GM18505 (cell line): Measurements from ENCODE around the gene PTPA.

ENCODE experiments used
- ATAC-seq: cut with Tn5 transposase; IDR thresholded peaks from one replicate; pipeline ENCODE4 v1.9.1; 2021; ENCODE audit not compliant: unreplicated experiment
- POLR2A ChIP-seq: IDR thresholded peaks from 4 replicates; pipeline ENCODE4 v1.6.1; 2011; ENCODE audit warnings: borderline replicate concordance; ENCODE audit not compliant: insufficient read depth, insufficient read length; ENCODE audit errors: extremely low read depth

Gene PTPA

DNA sequence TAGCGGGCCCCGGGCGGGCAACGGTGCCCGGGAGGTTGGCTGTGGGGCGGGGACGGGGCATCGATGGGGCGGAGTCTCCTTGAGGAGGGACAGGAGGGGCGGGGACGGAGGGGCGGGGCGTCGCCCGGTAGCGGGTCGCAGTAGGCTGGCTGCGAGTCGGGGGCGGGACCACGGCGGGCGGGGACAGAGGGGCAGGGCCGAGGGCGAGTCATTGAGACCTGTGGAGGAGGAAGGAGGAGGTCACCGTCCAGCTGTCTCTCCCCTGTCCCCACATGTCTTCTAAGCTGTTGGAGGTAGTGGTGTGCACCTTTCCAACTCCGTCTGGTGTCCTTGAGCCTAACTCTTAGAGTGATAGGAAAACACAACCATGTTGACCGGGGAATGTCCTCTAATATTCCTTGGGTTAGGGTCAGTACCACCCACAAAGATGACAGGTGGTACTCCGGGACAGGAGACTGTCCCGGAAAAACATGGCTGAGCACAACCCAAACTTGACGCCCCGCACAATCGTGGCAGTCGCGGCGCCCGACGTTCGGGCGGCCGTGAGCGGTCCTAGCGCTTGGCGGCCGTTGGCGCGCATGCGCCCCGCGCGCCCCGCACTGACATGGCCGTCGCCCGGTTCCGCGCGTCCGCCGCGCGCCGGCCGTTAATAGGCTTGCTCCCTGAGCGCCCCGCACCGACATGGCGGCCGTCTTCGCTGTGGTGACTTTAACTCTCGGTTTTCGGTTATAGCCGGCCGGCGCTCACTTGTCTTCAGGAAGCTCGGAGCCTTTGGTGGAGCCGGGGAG lies at the start of gene PTPA, which contains the start of gene CRAT:
PTPA (plus strand) TSS at position 676 of the 788 bp plus-strand sequence. CDS start 186 bp downstream, outside the sequence.
CRAT (minus strand) TSS at position 54 of the 788 bp plus-strand sequence. CDS start 284 bp downstream, outside the sequence.
- peak; percentile 92 for TF ChIP-seq POLR2A
- ATAC-seq: peak; percentile 65

DNA sequence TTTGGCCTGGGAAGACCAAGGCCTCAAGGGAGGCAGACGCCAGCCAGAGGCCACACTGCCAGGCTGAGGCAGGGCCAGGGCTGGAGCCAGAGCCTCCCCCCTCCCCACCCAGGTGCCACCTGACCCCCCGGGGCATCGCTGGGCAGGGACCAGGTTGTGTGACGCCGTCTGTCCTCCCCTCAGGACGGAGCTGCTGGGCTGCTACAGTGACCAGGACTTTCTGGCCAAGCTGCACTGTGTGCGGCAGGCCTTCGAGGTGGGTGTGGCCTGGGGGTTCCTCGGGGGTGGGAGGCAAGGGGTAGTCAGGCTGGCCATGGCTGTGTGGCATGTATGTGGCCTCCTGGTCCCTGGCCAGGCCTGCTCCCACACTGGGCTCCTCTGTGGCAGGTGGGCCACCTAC lies 48.2 kb upstream of the PTPA start:
- no peak for ATAC-seq
- TF ChIP-seq POLR2A: no peak

DNA sequence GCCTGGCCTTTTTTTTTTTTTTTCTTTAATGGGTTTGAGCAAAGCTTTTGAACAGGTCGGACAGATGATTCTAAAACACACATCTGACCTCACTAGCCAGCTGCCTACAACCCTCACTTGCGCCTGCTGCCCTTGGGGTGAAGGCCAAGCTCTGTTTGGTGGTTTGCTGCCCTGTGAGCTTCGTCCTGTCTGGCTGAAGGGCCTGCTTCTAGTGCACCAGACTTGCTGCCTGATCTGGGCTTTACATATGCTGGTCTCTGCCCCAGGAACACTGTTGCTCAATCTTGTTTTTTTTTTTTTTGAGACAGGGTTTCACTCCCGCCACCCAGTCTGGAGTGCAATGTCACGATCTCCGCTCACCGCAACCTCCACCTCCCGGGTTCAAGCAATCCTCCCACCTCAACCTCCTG lies 46.7 kb upstream of the PTPA start:
- TF ChIP-seq POLR2A: no peak
- no peak for ATAC-seq

DNA sequence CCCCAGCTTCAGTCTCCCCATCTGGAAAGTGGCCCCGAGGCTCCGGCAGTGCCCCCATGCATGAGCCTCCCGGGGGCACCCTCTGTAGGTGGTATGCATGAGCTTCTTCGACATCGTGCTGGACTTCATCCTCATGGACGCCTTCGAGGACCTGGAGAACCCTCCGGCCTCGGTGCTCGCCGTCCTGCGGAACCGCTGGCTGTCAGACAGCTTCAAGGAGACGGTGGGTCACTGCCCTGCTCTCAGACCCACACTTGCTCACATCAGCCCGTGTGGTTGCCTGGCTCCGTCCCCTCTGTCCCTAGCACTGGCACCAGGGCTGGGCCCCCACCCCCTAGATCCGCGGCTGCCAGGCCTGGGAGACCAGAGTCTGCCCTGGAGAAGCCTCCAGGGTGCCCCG lies 43.1 kb upstream of the PTPA start:
- ATAC-seq: no peak
- no peak for TF ChIP-seq POLR2A

DNA sequence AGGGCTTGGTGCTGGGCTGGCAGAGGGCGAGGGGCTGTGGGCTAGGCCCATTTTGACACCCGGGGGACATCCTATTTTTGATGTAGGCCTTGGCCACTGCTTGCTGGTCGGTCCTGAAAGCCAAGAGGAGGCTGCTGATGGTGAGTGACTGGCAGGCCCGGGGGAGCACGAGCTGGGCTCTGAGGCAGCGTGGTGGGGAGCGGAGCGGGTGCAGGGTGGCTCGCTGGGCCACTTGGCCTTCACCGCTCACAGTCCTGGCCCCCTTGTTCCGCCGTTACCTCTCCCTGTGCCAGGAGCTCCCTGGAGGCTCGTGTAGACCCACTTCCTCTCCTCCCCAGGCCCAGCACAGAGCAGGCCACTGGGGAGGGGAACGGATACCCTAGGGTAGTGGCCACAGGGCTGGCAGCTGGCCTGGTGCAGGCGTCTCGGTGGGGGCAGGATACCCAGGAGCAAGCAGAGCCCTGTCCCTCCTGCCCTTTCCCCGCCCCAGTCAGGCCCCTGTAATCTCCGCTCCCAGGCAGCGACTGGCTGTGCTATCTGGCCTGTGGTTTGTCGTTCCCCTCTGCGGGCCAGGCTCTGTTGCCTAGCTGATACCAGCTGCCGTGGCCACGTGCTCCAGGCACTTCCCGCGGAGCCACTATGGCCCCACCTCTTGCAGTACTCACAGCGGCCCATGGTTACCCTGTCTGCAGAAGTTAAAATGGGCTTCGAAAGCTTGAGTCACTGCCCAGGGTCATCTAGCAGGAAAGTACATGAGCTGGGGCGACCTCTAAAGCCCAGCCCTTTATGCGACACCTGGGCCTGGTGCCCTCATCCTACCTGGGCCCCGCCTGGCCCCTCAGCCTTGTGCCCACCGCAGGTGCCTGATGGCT lies 42.0 kb upstream of the PTPA start:
- peak; percentile 73 for ATAC-seq
- TF ChIP-seq POLR2A: no peak

DNA sequence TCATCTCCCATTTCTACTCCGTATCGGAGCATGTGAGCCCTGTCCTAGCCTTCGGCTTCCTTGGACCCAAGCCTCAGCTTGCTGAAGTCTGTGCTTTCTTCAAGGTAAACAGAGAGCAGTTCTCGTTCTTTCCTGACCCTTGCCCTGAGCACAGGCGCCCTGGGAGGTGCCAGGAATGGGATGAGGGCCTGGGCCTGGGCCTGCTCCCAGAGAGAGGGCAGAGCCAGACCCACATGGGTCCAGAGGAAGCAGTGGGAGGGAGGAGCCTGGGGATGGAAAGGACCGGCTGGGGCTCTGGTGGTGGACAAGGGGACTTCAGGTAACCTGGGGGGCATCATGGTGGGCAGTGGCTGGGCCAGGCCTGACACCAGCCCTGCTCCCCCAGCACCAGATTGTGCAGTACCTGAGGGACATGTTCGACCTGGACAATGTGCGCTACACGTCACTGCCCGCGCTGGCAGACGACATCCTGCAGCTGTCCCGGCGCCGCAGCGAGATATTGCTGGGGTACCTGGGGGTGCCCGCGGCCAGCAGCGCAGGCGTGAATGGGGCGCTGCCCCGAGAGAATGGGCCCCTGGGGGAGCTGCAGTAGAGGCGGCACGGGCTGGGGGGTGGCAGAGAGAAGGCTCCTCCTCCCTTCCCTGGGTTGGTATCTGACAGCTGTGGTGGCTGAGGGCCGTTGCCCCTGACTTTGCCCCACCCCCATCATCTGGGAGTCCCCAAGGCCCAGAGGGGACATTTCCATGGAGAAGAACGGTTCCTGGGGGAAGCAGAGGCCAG lies 41.2 kb upstream of the PTPA start:
- ATAC-seq: no peak
- TF ChIP-seq POLR2A: no peak

DNA sequence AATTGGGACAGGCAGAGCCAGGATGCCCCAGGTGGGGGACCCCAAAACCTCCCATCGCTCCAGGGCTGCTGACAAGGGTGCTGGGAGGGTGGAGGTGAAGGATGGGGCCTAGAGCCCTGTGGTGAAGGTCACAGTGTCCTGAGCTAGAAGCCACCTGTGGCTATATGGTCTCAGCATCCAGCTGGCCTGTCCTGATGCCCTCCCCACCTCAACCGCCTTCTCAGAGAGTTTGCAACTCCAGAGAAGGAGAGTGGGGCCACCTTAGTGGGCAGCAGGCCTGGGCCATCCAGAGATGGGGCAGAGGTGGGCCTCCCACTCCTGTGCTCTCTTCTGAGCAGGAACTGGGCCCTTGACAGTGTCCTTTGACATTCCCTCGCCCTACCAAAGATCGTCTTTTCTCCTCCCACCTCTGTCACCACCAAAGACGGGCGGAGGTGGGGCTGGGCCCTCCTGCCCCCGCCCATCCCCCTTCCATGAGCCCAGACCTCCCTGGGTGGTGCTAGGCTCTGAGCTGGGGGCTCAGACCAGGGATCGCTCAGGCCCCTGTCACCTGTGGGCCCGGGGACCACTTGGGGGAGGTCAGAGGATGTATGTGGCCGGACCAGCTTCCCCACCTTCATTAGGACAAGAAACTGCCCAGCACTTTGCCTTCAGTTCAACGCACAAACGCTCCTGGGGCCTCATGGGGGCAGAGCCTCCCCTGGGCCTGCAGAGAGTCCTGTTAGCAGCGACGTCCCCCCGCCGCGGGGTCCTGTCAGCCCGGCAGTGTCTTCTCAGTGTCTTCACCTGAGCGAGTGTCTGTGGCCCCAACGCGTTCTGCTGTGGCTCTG lies 40.3 kb upstream of the PTPA start:
- ATAC-seq: no peak
- TF ChIP-seq POLR2A: no peak

DNA sequence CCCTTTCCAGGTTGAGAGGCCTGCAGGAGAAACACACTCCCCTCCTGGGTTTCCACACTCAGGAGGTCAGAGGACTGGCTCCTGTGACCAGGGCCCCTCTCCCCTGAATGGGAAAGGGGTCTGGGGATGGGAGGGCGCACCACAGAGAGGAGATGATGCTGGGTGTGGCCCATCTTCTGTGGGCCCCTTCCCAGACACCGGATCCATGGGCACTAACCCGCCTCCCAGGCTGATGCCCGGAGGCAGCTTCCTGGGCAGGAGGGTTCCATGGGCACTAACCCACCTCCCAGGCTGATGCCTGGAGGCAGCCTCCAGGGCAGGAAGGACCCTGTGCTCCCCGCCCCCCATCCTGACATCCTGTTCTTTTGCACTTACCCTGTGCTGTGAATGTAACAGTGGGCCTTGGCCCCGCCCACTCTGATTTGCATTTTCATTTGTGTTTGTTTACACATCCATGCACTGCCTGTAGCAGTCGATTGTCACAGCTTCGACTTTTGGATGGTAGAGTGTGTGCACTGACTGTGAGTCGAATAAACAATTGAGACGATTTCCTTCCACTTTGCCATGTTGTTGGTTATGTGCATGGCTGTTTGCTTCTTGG lies 39.6 kb upstream of the PTPA start:
- TF ChIP-seq POLR2A: no peak
- ATAC-seq: no peak

DNA sequence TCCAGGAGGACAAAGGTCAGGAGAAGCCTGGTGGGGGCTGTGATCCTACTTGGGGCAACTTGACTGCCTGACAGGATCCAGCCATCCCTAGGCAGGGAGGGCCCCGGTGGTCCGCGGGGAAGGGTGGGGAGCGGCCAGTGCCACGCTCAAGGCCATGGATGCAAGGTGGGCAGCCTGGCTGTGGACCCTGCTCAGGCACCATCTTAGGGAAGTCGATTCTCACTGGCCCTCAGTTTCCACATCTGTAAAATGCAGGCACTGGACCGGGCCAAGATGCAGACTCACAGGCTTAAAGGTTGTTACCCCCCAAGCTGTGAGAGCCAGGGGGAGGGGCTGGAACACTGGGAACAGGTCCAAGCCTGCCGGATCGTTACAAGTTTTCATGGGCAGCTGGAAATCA lies 39.0 kb upstream of the PTPA start:
- TF ChIP-seq POLR2A: no peak
- ATAC-seq: no peak

DNA sequence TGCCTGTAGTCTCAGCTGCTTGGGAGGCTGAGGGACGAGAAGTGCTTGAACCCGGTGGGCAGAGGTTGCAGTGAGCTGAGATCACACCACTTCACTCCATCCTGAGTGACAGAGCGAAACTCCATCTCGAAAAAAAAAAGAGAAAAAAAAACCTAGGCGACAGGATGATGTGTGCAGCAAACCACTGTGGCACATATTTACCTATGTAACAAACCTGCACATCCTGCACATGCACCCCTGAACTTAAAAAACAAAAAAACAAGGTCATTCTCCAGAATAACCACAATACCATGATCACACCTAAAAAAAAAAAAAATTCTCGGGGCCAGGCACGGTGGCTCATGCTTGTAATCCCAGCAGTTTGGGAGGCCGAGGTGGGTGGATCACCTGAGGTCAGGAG lies 37.8 kb upstream of the PTPA start:
- TF ChIP-seq POLR2A: no peak
- ATAC-seq: no peak

DNA sequence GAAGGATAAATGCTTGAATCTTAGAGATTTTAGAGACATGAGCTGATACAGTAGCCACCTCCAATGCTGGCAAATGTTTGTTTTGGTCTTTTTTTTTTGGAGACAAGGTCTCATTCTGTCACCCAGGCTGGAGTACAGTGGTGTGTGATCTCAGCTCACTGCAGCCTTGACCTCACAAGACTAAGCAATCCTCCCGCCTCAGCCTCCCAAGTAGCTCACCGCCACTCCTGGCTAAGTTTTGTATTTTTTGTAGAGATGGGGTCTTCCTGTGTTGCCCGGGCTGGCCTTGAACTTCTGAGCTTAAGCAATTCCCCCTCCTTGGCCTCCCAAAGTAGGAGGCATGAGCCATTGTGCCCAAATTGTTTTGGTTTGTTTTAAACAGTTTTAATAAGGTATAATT lies 37.1 kb upstream of the PTPA start:
- ATAC-seq: no peak
- TF ChIP-seq POLR2A: no peak

DNA sequence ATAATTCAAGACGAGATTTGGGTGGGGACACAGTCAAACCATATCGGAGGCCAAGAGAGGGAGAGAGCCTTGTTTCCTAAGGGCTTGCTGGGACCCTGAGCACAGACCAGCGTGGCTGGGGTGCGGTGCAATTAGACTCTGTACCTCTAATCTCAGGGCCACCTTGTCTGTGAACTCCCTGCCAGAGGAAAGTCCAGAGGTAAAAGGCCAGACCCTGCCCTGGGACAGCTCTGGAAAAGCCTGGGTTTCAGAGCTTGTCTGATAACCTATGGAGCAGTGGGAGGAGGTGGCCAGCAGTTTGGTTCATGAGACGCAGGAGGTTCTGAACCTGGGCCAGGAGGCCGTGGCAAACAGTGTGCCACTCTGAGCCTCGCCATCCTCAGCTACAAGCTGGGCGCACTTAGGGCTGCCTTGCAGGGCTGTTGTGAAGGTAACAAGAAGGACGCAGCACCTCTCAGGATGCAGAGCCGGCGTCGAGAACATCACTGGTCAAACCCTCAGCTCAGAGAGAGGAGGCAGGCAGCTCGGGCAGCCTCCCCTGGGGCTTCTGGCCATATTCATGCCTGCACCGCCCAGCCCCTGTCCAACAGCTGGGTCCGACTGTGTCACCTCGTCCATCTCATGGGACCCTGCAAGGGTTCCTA lies 35.1 kb upstream of the PTPA start:
- no peak for TF ChIP-seq POLR2A
- ATAC-seq: no peak

DNA sequence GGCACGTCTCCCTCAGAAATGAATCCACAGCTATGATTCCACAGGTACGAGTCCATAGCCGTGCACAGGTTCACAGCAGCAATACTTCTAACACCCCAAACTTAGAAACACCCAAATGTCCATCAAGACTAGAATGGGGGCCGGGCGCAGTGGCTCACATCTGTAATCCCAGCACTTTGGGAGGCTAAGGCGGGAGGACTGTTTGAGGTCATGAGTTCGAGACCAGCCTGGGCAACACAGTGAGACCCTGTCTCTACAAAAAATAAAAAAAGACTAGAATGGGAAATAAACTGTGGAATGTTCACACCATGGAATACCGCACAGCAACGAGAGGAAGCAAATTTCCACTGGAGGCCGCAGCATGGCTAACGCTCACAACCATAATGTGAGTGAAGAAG lies 34.6 kb upstream of the PTPA start:
- no peak for ATAC-seq
- no peak for TF ChIP-seq POLR2A
